Suprapubic skin (tissue), 4 donors: Measurements from ENCODE around the gene MDGA2. TPM values are rescaled to one million over a fixed set of nuclear protein-coding genes. Genes with fewer than 3 reads are reported as not detected.

Experiments used
- DNase-seq, 2 donors: peaks; one replicate each; pipeline ENCODE4 v3.0.0-alpha.2; 2019; ENCODE audit warnings: low spot score in 2 of 2
- H3K27ac ChIP-seq: fragments of 200-600 bp; sonication (generic); one replicate; pipeline ENCODE4 v1.5.1; 2019
- H3K27me3 ChIP-seq: fragments of 200-600 bp; sonication (generic); one replicate; pipeline ENCODE4 v1.5.1; 2019
- H3K36me3 ChIP-seq: fragments of 200-600 bp; sonication (generic); one replicate; pipeline ENCODE4 v1.5.1; 2019
- H3K4me1 ChIP-seq: fragments of 200-600 bp; sonication (generic); one replicate; pipeline ENCODE4 v1.5.1; 2019
- H3K4me3 ChIP-seq: fragments of 200-600 bp; sonication (generic); one replicate; pipeline ENCODE4 v1.5.1; 2019; ENCODE audit warnings: mild to moderate bottlenecking
- H3K9me3 ChIP-seq: fragments of 200-600 bp; sonication (generic); one replicate; pipeline ENCODE4 v1.5.1; 2019
- EP300 ChIP-seq: sonication (generic); formaldehyde crosslinking; IDR thresholded peaks from one replicate; pipeline ENCODE4 v1.6.1; 2017; ENCODE audit warnings: antibody characterized with exemption
- POLR2A ChIP-seq, 2 donors: fragments of 450-650 bp; IDR thresholded peaks; one replicate each; pipeline ENCODE4 v1.6.1; 2017; ENCODE audit warnings: antibody characterized with exemption in 2 of 2, mild to moderate bottlenecking in 2 of 2, moderate library complexity in 2 of 2
- POLR2AphosphoS5 ChIP-seq, 3 donors: sonication (generic); formaldehyde crosslinking; IDR thresholded peaks; one replicate each; pipeline ENCODE4 v1.6.1; 2017; ENCODE audit warnings: antibody characterized with exemption in 3 of 3
- WGBS: methylation state at CpG from one replicate; pipeline ENCODE4 v1.1.5; 2018; 5-methylcytosine and 5-hydroxymethylcytosine counted together
- total RNA-seq, 4 donors: library from RNA; depleted of rRNA; stranded (reverse); fragments of >200 nt; gene quantifications; one replicate each; pipeline ENCODE4 v1.1.0, GENCODE V29; 2016
- TF ChIP-seq, protein P1 (sequence below), 2 donors: fragments of 200-600 bp in 1 of 2; fragments of 450-650 bp in 1 of 2; sonication (generic) in 1 of 2; IDR thresholded peaks; one replicate each; pipeline ENCODE4 v1.5.1; 2016 to 2019; ENCODE audit warnings: antibody characterized with exemption in 2 of 2, mild to moderate bottlenecking in 1 of 2, moderate library complexity in 1 of 2

The MDGA2 gene
- total RNA-seq, 4 donors from 2014 or later = 0.16 to 1.5 (median 0.99) TPM; not detected in 1

- Histone ChIP-seq H3K4me3 (no peak overlapping the region), H3K27me3 (no peaks in the 10 kb centered on the region)
- TF ChIP-seq POLR2AphosphoS5 (IDR thresholded peaks at IDR 0.05) (no peak), EP300 (no peak), POLR2A (IDR thresholded peaks at IDR 0.05) (no peak)
- TF ChIP-seq, protein P1, sequence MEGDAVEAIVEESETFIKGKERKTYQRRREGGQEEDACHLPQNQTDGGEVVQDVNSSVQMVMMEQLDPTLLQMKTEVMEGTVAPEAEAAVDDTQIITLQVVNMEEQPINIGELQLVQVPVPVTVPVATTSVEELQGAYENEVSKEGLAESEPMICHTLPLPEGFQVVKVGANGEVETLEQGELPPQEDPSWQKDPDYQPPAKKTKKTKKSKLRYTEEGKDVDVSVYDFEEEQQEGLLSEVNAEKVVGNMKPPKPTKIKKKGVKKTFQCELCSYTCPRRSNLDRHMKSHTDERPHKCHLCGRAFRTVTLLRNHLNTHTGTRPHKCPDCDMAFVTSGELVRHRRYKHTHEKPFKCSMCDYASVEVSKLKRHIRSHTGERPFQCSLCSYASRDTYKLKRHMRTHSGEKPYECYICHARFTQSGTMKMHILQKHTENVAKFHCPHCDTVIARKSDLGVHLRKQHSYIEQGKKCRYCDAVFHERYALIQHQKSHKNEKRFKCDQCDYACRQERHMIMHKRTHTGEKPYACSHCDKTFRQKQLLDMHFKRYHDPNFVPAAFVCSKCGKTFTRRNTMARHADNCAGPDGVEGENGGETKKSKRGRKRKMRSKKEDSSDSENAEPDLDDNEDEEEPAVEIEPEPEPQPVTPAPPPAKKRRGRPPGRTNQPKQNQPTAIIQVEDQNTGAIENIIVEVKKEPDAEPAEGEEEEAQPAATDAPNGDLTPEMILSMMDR (IDR thresholded peaks at IDR 0.05) = no peak
Measured at GRCh38 chr14:47619392-47619791, 56.0 kb downstream of the MDGA2 start.

GRCh38 chr14:47606566-47606965 is 68.8 kb downstream of the MDGA2 start:
- Histone ChIP-seq H3K27ac (no peak overlapping the region), H3K4me1 (no peaks in the 10 kb centered on the region), H3K4me3 (no peak overlapping the region), H3K36me3 (no peaks in the 10 kb centered on the region), H3K27me3 (no peaks in the 10 kb centered on the region), H3K9me3 (no peaks in the 10 kb centered on the region)
- no peak for DNase-seq
- WGBS = 90% methylated on average over 3 of the region's 3 CpGs
- TF ChIP-seq EP300 = no peak
- TF ChIP-seq POLR2A (IDR thresholded peaks at IDR 0.05) = no peak
- TF ChIP-seq, protein P1 (IDR thresholded peaks at IDR 0.05) = no peak
- TF ChIP-seq POLR2AphosphoS5 (IDR thresholded peaks at IDR 0.05) = no peak

More at GRCh38 chr14:47619392-47619791, 56.0 kb downstream of the MDGA2 start:
- DNase-seq = no peak
- Histone ChIP-seq H3K36me3 (no peaks in the 10 kb centered on the region), H3K27ac (no peak overlapping the region), H3K9me3 (no peaks in the 10 kb centered on the region), H3K4me1 (no peaks in the 10 kb centered on the region)
- 77% methylated on average over 3 of the region's 3 CpGs for WGBS

DNA sequence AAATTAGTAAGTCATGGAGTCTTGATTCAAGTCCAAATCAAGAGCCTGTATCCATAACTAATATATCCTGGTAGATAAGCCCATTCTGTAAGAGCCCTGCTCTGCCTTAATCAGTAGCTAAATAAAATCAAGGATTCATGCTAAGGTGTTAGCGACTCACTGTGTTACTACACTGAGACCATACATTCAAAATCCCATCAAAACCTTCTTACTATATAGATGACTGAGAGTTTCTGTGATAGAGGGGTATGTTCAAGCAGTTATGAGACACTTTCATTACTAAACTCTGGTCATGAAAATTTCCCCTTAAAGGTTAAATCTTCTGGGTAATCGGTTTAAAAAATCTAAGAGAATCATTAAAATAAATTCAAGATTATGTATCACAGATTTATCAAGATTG is 78.5 kb downstream of the MDGA2 start:
- peaks cover 4% of the 10 kb centered on the region for H3K9me3 ChIP-seq
- no peak overlapping the region for H3K4me3 ChIP-seq
- no peaks in the 10 kb centered on the region for H3K36me3 ChIP-seq
- 94% methylated on average over 2 of the region's 2 CpGs for WGBS
- H3K27ac ChIP-seq = no peak overlapping the region
- no peak for DNase-seq
- TF ChIP-seq, protein P1 (IDR thresholded peaks at IDR 0.05) = no peak
- TF ChIP-seq POLR2A (IDR thresholded peaks at IDR 0.05) (no peak), POLR2AphosphoS5 (IDR thresholded peaks at IDR 0.05) (no peak), EP300 (no peak)
- no peaks in the 10 kb centered on the region for H3K4me1 ChIP-seq
- H3K27me3 ChIP-seq = no peaks in the 10 kb centered on the region

DNA sequence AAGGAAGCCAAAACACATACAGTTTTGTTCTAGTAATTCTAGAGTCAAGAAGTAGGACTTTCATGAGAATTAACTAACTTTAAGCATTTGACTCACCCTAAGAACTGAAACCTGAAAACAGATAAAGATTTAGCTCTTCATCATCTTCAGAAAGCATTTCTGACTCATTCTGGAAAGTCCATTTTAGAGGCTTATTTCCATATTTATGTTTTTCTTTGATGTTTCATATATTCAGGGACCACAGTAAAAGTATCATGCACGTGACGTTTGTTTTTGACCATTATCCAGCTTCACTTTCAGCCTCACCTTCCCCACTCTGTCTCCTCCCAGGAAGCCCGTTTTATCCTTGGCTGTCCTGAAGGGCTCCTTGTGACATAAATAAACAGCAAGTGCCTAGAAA is 79.2 kb downstream of the MDGA2 start:
- Histone ChIP-seq H3K9me3 (peaks cover 4% of the 10 kb centered on the region), H3K4me1 (no peaks in the 10 kb centered on the region), H3K27me3 (no peaks in the 10 kb centered on the region), H3K36me3 (no peaks in the 10 kb centered on the region), H3K4me3 (no peak overlapping the region), H3K27ac (no peak overlapping the region)
- WGBS = 68% methylated on average over 3 of the region's 3 CpGs
- no peak for DNase-seq
- TF ChIP-seq POLR2A (IDR thresholded peaks at IDR 0.05) (no peak), POLR2AphosphoS5 (IDR thresholded peaks at IDR 0.05) (no peak), EP300 (no peak)
- TF ChIP-seq, protein P1 (IDR thresholded peaks at IDR 0.05) = no peak

DNA sequence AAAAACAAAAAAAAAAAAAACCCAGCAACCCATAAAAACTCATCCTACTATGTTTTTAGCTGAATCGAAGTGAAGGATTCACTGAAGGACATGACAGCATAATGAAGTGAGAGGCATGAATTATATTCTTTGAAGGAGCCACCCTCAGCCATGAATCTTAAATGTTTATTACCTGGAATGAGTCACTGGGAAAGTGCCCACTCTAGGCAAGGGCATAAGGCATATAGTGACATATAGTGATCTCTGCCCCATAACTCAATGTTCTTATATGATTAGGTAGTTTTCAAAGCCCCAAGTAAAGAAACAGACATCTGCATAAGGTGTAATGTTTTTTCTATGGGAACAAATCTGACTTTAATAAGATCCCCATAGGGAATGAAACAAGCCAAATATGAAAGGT is 79.9 kb downstream of the MDGA2 start:
- Histone ChIP-seq H3K4me3 (no peak overlapping the region), H3K36me3 (no peaks in the 10 kb centered on the region), H3K27ac (no peak overlapping the region), H3K4me1 (no peaks in the 10 kb centered on the region), H3K9me3 (peaks cover 4% of the 10 kb centered on the region), H3K27me3 (no peaks in the 10 kb centered on the region)
- WGBS = 66% methylated on average over 1 of the region's 1 CpG
- TF ChIP-seq POLR2AphosphoS5 (IDR thresholded peaks at IDR 0.05) (no peak), EP300 (no peak), POLR2A (IDR thresholded peaks at IDR 0.05) (no peak)
- TF ChIP-seq, protein P1 (IDR thresholded peaks at IDR 0.05) = no peak
- no peak for DNase-seq
